Activated CD4-positive, alpha-beta T cell treated with anti-CD3 and anti-CD28 coated beads, Interleukin-2, amount 10 ng/mL, durations not matched to agents 24 days and 14 days (primary cell): ENCODE data around the gene MRPS34. TPM values are rescaled to one million over a fixed set of nuclear protein-coding genes. Genes with fewer than 3 reads are reported as not detected.
"Not testable (repeated sequence)": the region's sequence is repeated elsewhere in the genome, so short reads cannot be mapped to it uniquely, and the experiment has no call there.

ENCODE experiments used
- DNase-seq: peaks from one replicate; pipeline ENCODE4 v3.0.0; 2022
- H3K27ac Mint-ChIP-seq: one replicate; pipeline ENCODE4 v1.8.0; 2022; ENCODE audit warnings: mild to moderate bottlenecking, mixed read lengths
- H3K27me3 Mint-ChIP-seq: one replicate; pipeline ENCODE4 v1.8.0; 2022; ENCODE audit warnings: mixed read lengths
- H3K36me3 Mint-ChIP-seq: one replicate; pipeline ENCODE4 v1.8.0; 2022; ENCODE audit warnings: low read depth, mild to moderate bottlenecking, mixed read lengths
- H3K4me1 Mint-ChIP-seq: one replicate; pipeline ENCODE4 v1.8.0; 2021; ENCODE audit warnings: mixed read lengths
- H3K4me3 Mint-ChIP-seq: one replicate; pipeline ENCODE4 v1.8.0; 2022; ENCODE audit warnings: mild to moderate bottlenecking, moderate library complexity, mixed read lengths
- H3K9me3 Mint-ChIP-seq: one replicate; pipeline ENCODE4 v1.8.0; 2021; ENCODE audit warnings: mixed read lengths
- intact Hi-C: fragments of 100-400 bp; cut with micrococcal nuclease; formaldehyde crosslinking; loops from one replicate; pipeline ENCODE4 v1.15.1; 2023
- total RNA-seq: library from RNA; stranded (reverse); gene quantifications from 2 replicates; pipeline ENCODE4 v1.2.3, GENCODE V29; 2022

MRPS34 gene
- total RNA-seq, 1 donor from 2014 or later = 201 TPM

DNA sequence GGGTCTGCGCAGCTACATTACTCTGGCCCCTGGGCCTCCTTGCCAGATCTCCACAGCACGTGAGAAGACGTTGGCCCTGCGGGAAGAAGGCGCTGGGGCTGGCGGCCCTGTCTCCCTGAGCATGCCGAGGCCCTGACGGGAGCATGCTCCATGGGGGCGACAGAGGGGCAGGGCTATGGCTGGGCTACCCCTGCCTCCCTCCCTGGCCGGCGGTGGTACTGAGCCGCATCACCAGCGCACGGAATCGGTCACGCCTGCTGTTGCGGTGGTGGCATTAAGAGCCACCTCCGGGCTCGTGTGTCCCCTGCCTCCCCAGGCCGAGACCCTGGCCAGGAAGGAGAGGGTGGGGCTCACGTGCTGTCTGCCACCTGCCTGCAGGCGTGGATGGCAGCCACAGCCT is 38.8 kb downstream of the MRPS34 start:
- intact Hi-C loops = no loop called here
- DNase-seq = no peak
- Mint-ChIP-seq H3K27me3 (no peaks in the 10 kb centered on the region), H3K36me3 (peaks cover 15% of the 10 kb centered on the region), H3K27ac (no peak overlapping the region), H3K4me1 (no peaks in the 10 kb centered on the region), H3K4me3 (no peak overlapping the region), H3K9me3 (no peaks in the 10 kb centered on the region)

DNA sequence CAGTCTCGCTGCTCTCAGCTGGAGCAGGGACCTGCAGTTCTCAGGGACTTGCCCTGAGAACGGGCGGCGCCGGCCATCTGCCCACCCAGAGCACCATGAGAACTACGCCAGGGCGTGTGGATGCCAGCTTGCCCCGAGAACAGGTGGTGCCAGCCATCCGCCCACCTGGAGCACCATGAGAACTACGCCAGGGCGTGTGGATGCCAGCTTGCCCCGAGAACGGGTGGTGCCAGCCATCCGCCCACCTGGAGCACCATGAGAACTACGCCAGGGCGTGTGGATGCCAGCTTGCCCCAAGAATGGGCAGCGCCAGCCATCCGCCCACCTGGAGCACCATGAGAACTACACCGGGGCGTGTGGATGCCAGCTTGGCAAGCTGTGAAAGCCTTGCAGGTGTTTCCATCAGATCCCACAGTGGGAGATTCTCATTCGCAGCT is 40.4 kb downstream of the MRPS34 start:
- intact Hi-C loops, H3K27ac Mint-ChIP-seq, H3K4me1 Mint-ChIP-seq, H3K9me3 Mint-ChIP-seq, DNase-seq, H3K4me3 Mint-ChIP-seq, H3K27me3 Mint-ChIP-seq: not testable (repeated sequence)
- H3K36me3 Mint-ChIP-seq = peaks cover 19% of the 10 kb centered on the region

DNA sequence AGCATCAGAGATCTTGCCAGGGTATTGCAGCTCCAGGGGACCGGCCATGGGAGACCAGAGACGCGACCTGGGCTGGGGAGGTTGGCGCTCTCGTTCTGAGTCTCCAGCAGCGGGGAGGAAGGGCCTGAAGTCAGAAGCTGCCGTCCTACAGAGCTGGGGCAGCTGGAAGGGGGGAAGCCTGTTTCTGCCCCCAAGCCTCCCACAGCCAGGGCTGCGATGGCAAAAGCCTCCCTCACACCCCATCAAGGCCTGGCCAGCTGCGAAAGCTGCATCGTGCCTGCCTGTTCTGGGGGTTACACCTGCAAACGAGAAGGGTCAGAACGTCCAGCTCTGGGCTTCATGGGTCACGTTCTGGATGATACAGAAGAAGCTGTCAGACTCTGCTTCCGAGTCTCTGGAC is 40.9 kb downstream of the MRPS34 start:
- DNase-seq = no peak
- no peak overlapping the region for H3K4me3 Mint-ChIP-seq
- no peaks in the 10 kb centered on the region for H3K27me3 Mint-ChIP-seq
- peaks cover 22% of the 10 kb centered on the region for H3K36me3 Mint-ChIP-seq
- H3K9me3 Mint-ChIP-seq = no peaks in the 10 kb centered on the region
- no peak overlapping the region for H3K27ac Mint-ChIP-seq
- intact Hi-C loops = no loop called here
- H3K4me1 Mint-ChIP-seq = peaks cover 2% of the 10 kb centered on the region

DNA sequence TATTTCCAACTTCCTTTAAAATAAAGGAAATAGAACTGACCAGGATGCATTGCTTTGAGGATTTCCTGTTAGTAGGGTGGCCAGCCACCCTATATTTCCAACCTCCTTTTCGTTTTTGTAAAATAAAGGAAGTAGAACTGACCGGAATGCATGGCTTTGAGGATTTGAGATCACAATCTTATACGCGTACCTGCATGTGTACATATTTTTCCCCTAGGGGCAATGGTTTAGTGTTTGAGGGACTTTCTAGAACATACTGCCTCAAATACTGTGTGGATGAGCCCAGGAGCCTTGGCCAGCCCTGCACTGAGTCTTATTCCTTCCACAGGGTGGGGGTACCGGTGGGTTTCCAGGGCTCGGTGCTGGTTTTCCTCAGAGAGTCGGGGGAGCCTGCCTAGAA is 41.3 kb downstream of the MRPS34 start:
- H3K4me1 Mint-ChIP-seq = peaks cover 2% of the 10 kb centered on the region
- no peaks in the 10 kb centered on the region for H3K9me3 Mint-ChIP-seq
- no peak overlapping the region for H3K4me3 Mint-ChIP-seq
- peaks cover 25% of the 10 kb centered on the region for H3K36me3 Mint-ChIP-seq
- DNase-seq = no peak
- H3K27me3 Mint-ChIP-seq = no peaks in the 10 kb centered on the region
- intact Hi-C loops = no loop called here
- no peak overlapping the region for H3K27ac Mint-ChIP-seq

DNA sequence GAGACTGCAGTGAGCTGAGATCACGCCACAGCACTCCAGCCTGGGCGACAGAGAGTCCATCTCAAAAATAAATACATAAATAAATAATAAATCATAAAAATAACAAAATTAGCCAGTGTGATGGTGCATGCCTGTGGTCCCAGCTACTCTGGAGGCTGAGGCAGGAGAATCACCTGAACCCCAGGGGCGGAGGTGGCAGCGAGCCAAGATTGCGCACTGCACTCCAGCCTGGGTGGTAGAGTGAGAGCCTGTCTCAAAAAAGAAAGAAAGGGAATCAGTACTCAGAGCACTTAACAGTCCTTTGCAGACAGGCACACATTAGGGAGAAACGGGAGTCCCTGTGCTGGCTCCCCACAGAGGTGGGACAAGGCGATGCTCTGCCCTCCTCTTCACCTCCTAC is 41.9 kb downstream of the MRPS34 start:
- H3K4me3 Mint-ChIP-seq = no peak overlapping the region
- H3K4me1 Mint-ChIP-seq = peaks cover 2% of the 10 kb centered on the region
- no peak overlapping the region for H3K27ac Mint-ChIP-seq
- H3K9me3 Mint-ChIP-seq = no peaks in the 10 kb centered on the region
- intact Hi-C loops = no loop called here
- no peak for DNase-seq
- no peaks in the 10 kb centered on the region for H3K27me3 Mint-ChIP-seq
- H3K36me3 Mint-ChIP-seq = peaks cover 27% of the 10 kb centered on the region

DNA sequence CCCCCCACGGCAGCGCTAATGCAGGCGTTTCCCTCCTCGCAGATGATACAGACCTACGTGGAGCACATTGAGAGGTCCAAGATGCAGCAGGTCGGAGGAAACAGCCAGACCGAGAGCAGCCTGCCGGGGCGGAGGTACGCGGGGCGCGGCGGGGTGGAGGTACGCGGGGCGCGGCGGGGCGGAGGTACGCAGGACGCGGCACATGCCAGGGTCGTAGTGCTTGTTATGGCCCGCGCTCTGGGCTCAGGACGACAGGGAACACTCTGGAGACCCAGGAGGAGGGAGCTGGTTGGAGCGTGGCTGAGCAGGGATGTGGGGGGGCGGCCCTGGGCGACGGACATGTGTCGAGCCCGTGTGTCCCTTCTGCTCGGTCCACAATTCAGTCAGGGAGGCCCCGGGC is 43.5 kb downstream of the MRPS34 start:
- no peak for DNase-seq
- H3K9me3 Mint-ChIP-seq = no peaks in the 10 kb centered on the region
- intact Hi-C loops = no loop called here
- H3K4me3 Mint-ChIP-seq = no peak overlapping the region
- H3K27me3 Mint-ChIP-seq = no peaks in the 10 kb centered on the region
- peaks cover 29% of the 10 kb centered on the region for H3K36me3 Mint-ChIP-seq
- H3K27ac Mint-ChIP-seq = no peak overlapping the region
- peaks cover 2% of the 10 kb centered on the region for H3K4me1 Mint-ChIP-seq

DNA sequence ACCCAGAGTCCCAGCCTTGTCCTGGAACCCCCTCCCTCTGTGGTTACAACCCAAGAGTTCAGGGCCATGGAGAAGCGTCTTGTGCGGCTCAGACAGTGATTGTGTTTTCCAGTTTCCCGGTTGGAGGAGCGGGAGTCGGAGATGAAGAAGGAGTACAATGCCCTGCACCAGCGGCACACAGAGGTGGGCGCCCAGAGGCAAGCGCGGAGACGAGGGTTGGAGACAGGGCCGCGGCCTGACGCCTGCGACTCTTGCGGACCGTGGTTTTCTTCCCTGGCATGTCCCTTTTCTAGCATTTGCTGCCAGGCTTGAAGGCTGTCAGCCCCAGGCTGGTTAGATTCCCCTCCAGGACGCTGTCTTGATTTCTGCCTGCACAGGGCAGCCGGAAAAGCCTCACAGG is 43.9 kb downstream of the MRPS34 start:
- peaks cover 2% of the 10 kb centered on the region for H3K4me1 Mint-ChIP-seq
- H3K9me3 Mint-ChIP-seq = no peaks in the 10 kb centered on the region
- H3K27ac Mint-ChIP-seq = no peak overlapping the region
- DNase-seq = no peak
- no peaks in the 10 kb centered on the region for H3K27me3 Mint-ChIP-seq
- peaks cover 29% of the 10 kb centered on the region for H3K36me3 Mint-ChIP-seq
- intact Hi-C loops = no loop called here
- no peak overlapping the region for H3K4me3 Mint-ChIP-seq

DNA sequence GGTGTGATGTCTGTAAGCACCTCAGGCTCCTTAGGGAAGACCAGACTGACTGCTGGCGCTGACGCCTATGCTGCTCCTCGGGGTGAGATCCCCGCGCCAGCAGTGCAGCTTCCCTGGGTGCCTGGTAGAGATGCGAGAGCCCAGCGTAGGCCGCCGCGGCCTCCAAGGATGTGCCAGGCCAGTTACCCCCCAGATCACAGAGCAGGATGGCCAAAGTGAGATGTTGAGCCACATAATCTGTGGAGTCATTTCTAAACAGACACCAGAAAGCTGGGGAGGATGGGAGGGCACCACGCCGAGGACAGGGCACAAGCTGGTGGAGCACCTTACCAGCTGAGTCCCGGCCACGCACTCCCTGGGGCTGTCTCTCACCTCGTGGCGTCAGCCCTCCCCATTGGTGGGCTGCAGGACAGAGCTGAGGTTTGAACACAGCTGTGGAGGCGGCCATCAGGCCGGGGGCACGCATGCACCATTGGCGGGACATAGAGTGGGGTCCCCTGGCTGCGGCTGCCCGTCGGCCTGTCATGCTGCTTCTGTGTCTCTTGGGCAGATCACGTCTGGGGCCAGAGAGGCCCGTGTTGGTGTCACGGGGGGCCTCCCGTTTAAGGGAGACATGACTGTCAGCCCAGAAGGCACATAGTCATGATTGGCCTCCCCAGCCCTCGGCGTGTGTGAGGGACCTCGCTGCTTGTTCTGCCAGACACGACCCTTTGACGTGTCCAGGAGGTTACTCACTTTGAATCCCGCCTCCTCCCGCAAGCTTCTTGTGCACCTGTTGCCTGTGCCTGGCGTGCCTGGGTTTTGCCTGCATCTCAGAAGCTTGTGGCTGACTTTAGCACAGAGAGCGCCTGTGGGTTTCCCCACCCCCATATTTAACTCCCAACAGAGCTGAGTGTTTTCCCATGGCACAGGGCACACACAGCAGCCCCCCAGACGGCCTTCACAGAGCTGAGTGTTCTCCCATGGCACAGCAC is 45.0 kb downstream of the MRPS34 start:
- H3K4me1 Mint-ChIP-seq = peaks cover 8% of the 10 kb centered on the region
- intact Hi-C loops = no loop called here
- DNase-seq = no peak
- no peaks in the 10 kb centered on the region for H3K9me3 Mint-ChIP-seq
- no peaks in the 10 kb centered on the region for H3K27me3 Mint-ChIP-seq
- H3K4me3 Mint-ChIP-seq = no peak overlapping the region
- peaks cover 26% of the 10 kb centered on the region for H3K36me3 Mint-ChIP-seq
- no peak overlapping the region for H3K27ac Mint-ChIP-seq

DNA sequence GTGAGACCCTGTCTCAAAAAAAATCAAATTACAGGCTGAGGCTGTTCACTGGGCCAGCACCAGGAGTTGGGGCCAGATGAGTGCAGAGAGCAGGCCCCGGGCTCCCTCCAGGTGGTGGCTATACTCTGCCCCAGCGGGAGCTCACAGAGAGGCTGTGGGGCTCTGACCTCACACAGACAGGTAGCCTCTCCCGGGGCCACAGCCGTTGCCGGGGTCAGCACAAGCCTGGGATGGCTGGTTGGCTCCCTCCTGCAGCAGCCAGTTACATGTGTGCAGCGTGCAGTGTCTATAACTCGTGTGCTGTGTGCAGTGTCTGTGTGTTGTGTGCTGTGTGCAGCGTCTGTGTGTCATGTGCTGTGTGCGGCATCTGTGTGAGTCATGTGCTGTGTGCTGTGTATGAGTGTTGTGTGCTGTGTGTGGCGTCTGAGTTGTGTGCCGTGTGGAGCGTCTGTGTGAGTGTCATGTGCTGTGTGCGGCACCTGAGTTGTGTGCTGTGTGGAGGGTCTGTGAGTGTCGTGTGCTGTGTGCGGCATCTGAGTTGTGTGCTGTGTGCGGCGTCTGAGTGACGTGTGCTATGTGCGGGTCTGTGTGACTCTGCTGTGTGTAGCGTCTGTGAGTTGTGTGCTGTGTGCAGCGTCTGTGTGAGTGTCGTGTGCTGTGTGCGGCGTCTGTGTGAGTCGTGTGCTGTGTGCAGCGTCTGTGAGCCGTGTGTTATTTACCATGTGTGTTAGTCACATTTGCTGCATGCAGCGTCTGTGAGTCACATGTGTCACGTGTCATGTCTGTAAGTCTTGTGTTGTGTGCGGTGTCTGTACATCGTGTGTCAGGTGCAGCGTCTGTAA is 46.1 kb downstream of the MRPS34 start:
- Mint-ChIP-seq H3K27me3 (no peaks in the 10 kb centered on the region), H3K9me3 (no peaks in the 10 kb centered on the region), H3K4me3 (no peak overlapping the region), H3K4me1 (peaks cover 14% of the 10 kb centered on the region), H3K36me3 (peaks cover 23% of the 10 kb centered on the region), H3K27ac (no peak overlapping the region)
- intact Hi-C loops = no loop called here
- no peak for DNase-seq

DNA sequence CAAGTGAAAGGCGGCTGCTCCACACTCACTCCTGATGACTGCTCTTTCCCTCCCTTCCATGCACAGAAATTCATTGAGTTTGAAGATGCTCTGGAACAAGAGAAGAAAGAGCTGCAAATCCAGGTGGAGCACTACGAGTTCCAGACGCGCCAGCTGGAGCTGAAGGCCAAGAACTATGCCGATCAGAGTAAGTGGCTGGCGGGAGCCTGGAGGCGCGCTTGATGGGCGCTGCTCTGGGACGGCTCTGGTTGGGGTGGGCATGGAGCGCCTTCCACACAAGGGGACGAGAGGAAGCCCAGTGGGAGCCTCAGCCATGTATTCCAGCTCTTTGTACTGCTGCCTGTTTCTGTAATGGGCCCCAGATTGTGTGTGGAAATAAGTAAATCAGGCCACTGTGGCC is 48.4 kb downstream of the MRPS34 start:
- Mint-ChIP-seq H3K4me1 (peaks cover 22% of the 10 kb centered on the region), H3K9me3 (no peaks in the 10 kb centered on the region), H3K36me3 (peaks cover 20% of the 10 kb centered on the region), H3K27me3 (no peaks in the 10 kb centered on the region), H3K4me3 (no peak overlapping the region), H3K27ac (no peak overlapping the region)
- DNase-seq = no peak
- intact Hi-C loops = no loop called here

DNA sequence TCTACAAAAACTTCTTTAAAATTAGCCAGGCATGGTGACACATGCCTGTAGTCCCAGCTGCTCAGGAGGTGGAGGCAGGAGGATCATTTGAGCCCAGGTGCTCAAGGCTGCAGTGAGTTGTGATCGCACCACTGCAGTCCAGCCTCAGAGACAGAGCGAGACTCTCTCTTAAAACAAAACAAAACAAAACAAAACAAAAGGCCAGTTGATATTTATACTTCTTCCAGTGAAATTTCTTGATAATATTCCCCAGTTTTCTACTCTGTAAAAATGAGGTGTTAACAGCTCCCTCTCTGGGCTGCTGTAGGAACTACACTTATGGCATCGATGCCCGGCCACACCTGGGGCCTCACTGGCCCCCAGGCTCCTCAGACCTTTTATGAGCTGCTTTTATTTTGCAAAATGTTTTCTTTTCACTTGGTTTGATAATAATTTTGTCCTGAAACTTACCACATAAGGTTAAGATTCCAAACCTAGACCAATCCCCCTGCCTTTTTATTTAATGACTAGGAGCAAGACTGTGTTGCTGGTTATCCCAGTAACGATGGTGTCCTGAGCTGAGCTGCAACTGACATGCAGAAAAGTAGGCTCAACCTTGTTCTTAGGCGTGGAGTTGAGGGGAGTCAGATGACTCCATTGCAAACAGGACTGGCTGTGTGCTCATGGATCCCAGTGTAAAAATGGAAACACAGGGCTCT is 49.3 kb downstream of the MRPS34 start:
- Mint-ChIP-seq H3K4me1 (peaks cover 24% of the 10 kb centered on the region), H3K9me3 (no peaks in the 10 kb centered on the region), H3K27me3 (no peaks in the 10 kb centered on the region), H3K36me3 (peaks cover 14% of the 10 kb centered on the region), H3K4me3 (no peak overlapping the region), H3K27ac (no peak overlapping the region)
- DNase-seq = peak; percentile 86
- intact Hi-C loops = no loop called here
